Lower leg skin (tissue), 3 donors: ENCODE data around the gene PNKD.

Source experiments
- CTCF ChIP-seq, 3 donors: fragments of 450-650 bp; IDR thresholded peaks; one replicate each; pipeline ENCODE4 v1.5.1; 2016; ENCODE audit warnings: antibody characterized with exemption in 3 of 3, mild to moderate bottlenecking in 3 of 3, moderate library complexity in 2 of 3
- POLR2A ChIP-seq, 2 donors: fragments of 450-650 bp; IDR thresholded peaks; one replicate each; pipeline ENCODE4 v1.6.1; 2016 to 2017; ENCODE audit warnings: antibody characterized with exemption in 2 of 2, mild to moderate bottlenecking in 1 of 2, moderate library complexity in 1 of 2

- no peak for TF ChIP-seq CTCF (IDR thresholded peaks at IDR 0.05)
- TF ChIP-seq POLR2A (IDR thresholded peaks at IDR 0.05): no peak
Measured at GRCh38 chr2:218340656-218341055, 70.3 kb downstream of the PNKD start.
